SK-N-SH (cell line): ENCODE measurements around the gene HIPK2.

Source experiments
- CTCF ChIP-seq: fragments of 200-600 bp; sonication (generic); IDR thresholded peaks from 2 replicates; pipeline ENCODE4 v1.6.1; 2017; ENCODE audit warnings: antibody characterized with exemption, mild to moderate bottlenecking, moderate library complexity
- ELF1 ChIP-seq: IDR thresholded peaks from 2 replicates; pipeline ENCODE4 v1.4.0; 2012
- EP300 ChIP-seq, 2 experiments: IDR thresholded peaks; 2 replicates each; pipeline versions ENCODE4 v1.4.0 to v1.6.1; 2012; ENCODE audit warnings: borderline replicate concordance in 1 of 2, low read depth in 1 of 2, low read length in 1 of 2
- GABPA ChIP-seq: IDR thresholded peaks from 2 replicates; pipeline ENCODE4 v1.4.0; 2012; ENCODE audit warnings: low read depth, mild to moderate bottlenecking
- MXI1 ChIP-seq: IDR thresholded peaks from 2 replicates; pipeline ENCODE4 v1.6.1; 2012; ENCODE audit warnings: mild to moderate bottlenecking, low read depth, low read length, improper control_type of control experiment
- NRF1 ChIP-seq: IDR thresholded peaks from 2 replicates; pipeline ENCODE4 v1.6.1; 2012; ENCODE audit warnings: low read depth, mild to moderate bottlenecking, low read length
- POLR2AphosphoS5 ChIP-seq: IDR thresholded peaks from 2 replicates; pipeline ENCODE4 v1.6.1; 2012; ENCODE audit warnings: low read depth, low read length
- RAD21 ChIP-seq: IDR thresholded peaks from 2 replicates; pipeline ENCODE4 v1.6.1; 2012; ENCODE audit warnings: mild to moderate bottlenecking, low read length
- REST ChIP-seq: IDR thresholded peaks from 2 replicates; pipeline ENCODE4 v1.6.1; 2012; ENCODE audit warnings: mild to moderate bottlenecking, low read depth, low read length, moderate library complexity
- RFX5 ChIP-seq: IDR thresholded peaks from 2 replicates; pipeline ENCODE4 v1.6.1; 2012; ENCODE audit warnings: mild to moderate bottlenecking, improper control_type of control experiment, low read length
- TEAD4 ChIP-seq: IDR thresholded peaks from 2 replicates; pipeline ENCODE4 v1.4.0; 2012; ENCODE audit warnings: mild to moderate bottlenecking, borderline replicate concordance; ENCODE audit not compliant: insufficient read depth
- USF1 ChIP-seq: IDR thresholded peaks from 2 replicates; pipeline ENCODE4 v1.4.0; 2012; ENCODE audit warnings: low read depth, borderline replicate concordance

- TF ChIP-seq MXI1: no peak
- TF ChIP-seq CTCF: no peak
- TF ChIP-seq ELF1: no peak
- TF ChIP-seq REST: no peak
- TF ChIP-seq POLR2AphosphoS5: no peak
- no peak for TF ChIP-seq EP300 (IDR thresholded peaks at IDR 0.05; ENCODE audit: borderline replicate concordance in 1 of 2, low read depth in 1 of 2, low read length in 1 of 2)
- TF ChIP-seq RAD21: no peak
- no peak for TF ChIP-seq GABPA
- TF ChIP-seq TEAD4: no peak
- no peak for TF ChIP-seq NRF1
- TF ChIP-seq USF1: no peak
- TF ChIP-seq RFX5: no peak
Measured at GRCh38 chr7:139822855-139823254, 45.1 kb upstream of the HIPK2 start.
